ENCODE data around the gene ZNF385A.

Gene ZNF385A

DNA sequence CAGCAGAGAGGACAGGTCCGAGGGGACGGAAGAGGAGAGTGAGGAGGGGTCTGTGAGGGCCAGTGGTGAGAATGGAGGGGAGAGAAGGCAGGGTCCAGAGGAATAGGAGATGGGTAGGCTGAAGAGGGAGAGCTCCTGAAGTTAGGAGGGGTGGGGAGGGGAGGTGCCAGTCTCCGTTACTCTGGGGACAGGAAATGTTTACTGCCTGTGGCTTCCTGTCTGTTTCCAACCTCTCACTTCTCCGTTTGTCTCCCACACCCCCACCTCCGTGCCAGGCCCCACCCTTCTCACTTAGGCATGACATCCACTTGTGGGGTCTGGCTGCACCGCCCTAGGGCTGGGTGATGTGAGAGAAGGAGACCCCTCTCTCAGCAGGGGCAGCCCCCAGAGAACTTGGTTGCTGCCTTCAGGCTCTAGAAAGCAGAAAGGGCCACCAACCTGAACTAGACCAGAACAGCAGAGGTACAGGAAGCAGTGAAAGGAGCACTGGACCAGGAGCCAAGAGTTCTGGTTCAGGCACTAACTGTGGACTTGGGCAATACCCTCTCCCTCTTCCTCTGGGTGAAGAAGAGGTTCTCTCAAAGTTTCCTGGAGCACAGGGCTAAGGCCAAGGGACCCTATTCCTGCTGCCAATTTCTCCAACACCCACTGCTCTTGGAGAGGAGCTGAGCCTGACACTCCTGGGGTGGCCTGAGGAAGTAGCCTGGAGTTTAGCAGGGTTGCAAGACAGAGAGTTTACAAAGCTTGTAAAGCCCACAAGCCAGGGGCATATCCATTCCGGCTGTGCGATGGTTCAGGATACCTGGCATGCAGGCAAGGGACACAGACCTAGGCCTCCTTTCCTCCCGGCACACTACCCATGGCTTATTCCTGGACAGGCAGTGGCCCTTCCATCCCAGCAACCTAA lies 29.0 kb upstream of the ZNF385A start:
- TF ChIP-seq ZFP3 (CRISPR knock-in tag; IDR thresholded peaks at IDR 0.05) (no peak), CSDC2 (CRISPR knock-in tag; IDR thresholded peaks at IDR 0.05) (no peak), ZC3H10 (CRISPR knock-in tag; IDR thresholded peaks at IDR 0.05) (no peak), ZNF565 (CRISPR knock-in tag; conservative IDR thresholded peaks at IDR 0.05; ENCODE audit: low read depth) (no peak)
- TF ChIP-seq, protein P1, sequence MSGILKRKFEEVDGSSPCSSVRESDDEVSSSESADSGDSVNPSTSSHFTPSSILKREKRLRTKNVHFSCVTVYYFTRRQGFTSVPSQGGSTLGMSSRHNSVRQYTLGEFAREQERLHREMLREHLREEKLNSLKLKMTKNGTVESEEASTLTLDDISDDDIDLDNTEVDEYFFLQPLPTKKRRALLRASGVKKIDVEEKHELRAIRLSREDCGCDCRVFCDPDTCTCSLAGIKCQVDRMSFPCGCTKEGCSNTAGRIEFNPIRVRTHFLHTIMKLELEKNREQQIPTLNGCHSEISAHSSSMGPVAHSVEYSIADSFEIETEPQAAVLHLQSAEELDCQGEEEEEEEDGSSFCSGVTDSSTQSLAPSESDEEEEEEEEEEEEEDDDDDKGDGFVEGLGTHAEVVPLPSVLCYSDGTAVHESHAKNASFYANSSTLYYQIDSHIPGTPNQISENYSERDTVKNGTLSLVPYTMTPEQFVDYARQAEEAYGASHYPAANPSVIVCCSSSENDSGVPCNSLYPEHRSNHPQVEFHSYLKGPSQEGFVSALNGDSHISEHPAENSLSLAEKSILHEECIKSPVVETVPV (CRISPR knock-in tag; IDR thresholded peaks at IDR 0.05) = no peak
- 0 out of 3 replicates have a peak, but pooled peaks have one; percentile 8 for ATAC-seq

DNA sequence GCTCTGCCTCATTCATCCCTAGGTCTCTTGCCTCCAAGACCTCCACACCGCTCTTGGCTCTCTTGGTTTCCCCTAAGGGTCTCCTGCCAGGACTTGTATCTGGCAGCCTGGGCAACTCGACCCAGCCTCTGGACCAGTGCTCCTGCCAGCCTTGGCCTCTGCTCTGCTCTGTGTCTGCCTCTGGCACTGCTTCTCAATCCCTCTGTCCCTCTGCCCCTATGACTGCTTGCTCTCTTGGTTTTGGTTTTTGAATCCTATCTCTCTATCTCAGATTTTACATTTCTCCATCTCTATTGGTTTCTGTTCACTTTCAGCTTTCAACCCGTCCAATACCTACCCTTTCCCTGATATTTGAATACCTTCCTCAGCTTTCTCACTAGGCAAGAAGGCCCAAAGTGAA lies 28.3 kb upstream of the ZNF385A start:
- ATAC-seq = peak; percentile 11
- TF ChIP-seq ZFP3 (CRISPR knock-in tag; IDR thresholded peaks at IDR 0.05) = no peak
- TF ChIP-seq, protein P2, sequence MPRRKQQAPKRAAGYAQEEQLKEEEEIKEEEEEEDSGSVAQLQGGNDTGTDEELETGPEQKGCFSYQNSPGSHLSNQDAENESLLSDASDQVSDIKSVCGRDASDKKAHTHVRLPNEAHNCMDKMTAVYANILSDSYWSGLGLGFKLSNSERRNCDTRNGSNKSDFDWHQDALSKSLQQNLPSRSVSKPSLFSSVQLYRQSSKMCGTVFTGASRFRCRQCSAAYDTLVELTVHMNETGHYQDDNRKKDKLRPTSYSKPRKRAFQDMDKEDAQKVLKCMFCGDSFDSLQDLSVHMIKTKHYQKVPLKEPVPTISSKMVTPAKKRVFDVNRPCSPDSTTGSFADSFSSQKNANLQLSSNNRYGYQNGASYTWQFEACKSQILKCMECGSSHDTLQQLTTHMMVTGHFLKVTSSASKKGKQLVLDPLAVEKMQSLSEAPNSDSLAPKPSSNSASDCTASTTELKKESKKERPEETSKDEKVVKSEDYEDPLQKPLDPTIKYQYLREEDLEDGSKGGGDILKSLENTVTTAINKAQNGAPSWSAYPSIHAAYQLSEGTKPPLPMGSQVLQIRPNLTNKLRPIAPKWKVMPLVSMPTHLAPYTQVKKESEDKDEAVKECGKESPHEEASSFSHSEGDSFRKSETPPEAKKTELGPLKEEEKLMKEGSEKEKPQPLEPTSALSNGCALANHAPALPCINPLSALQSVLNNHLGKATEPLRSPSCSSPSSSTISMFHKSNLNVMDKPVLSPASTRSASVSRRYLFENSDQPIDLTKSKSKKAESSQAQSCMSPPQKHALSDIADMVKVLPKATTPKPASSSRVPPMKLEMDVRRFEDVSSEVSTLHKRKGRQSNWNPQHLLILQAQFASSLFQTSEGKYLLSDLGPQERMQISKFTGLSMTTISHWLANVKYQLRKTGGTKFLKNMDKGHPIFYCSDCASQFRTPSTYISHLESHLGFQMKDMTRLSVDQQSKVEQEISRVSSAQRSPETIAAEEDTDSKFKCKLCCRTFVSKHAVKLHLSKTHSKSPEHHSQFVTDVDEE (CRISPR knock-in tag; IDR thresholded peaks at IDR 0.05) = no peak
- TF ChIP-seq, protein P3, sequence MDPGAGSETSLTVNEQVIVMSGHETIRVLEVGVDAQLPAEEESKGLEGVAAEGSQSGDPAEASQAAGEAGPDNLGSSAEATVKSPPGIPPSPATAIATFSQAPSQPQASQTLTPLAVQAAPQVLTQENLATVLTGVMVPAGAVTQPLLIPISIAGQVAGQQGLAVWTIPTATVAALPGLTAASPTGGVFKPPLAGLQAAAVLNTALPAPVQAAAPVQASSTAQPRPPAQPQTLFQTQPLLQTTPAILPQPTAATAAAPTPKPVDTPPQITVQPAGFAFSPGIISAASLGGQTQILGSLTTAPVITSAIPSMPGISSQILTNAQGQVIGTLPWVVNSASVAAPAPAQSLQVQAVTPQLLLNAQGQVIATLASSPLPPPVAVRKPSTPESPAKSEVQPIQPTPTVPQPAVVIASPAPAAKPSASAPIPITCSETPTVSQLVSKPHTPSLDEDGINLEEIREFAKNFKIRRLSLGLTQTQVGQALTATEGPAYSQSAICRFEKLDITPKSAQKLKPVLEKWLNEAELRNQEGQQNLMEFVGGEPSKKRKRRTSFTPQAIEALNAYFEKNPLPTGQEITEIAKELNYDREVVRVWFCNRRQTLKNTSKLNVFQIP (CRISPR knock-in tag; IDR thresholded peaks at IDR 0.05; ENCODE audit: borderline replicate concordance, low read depth) = no peak
- TF ChIP-seq RARB (CRISPR knock-in tag; IDR thresholded peaks at IDR 0.05) = no peak
- TF ChIP-seq ZFP30 (CRISPR knock-in tag; IDR thresholded peaks at IDR 0.05) = no peak
- TF ChIP-seq BACH2 (CRISPR knock-in tag; IDR thresholded peaks at IDR 0.05; ENCODE audit: borderline replicate concordance) = no peak
- TF ChIP-seq ISL1 (CRISPR knock-in tag; IDR thresholded peaks at IDR 0.05) = no peak
- TF ChIP-seq TOX (CRISPR knock-in tag; IDR thresholded peaks at IDR 0.05; ENCODE audit: borderline replicate concordance) = no peak
- no peak for TF ChIP-seq ZNF565 (CRISPR knock-in tag; conservative IDR thresholded peaks at IDR 0.05; ENCODE audit: low read depth)
- TF ChIP-seq SNAI2 (CRISPR knock-in tag; IDR thresholded peaks at IDR 0.05) = no peak
- TF ChIP-seq ESRRG (CRISPR knock-in tag; IDR thresholded peaks at IDR 0.05) = no peak
- no peak for TF ChIP-seq ARNTL (CRISPR knock-in tag; IDR thresholded peaks at IDR 0.05; ENCODE audit: borderline replicate concordance, low read depth)
- TF ChIP-seq, protein P4, sequence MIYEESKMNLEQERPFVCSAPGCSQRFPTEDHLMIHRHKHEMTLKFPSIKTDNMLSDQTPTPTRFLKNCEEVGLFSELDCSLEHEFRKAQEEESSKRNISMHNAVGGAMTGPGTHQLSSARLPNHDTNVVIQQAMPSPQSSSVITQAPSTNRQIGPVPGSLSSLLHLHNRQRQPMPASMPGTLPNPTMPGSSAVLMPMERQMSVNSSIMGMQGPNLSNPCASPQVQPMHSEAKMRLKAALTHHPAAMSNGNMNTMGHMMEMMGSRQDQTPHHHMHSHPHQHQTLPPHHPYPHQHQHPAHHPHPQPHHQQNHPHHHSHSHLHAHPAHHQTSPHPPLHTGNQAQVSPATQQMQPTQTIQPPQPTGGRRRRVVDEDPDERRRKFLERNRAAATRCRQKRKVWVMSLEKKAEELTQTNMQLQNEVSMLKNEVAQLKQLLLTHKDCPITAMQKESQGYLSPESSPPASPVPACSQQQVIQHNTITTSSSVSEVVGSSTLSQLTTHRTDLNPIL (CRISPR knock-in tag; IDR thresholded peaks at IDR 0.05; ENCODE audit: low read depth) = no peak
- TF ChIP-seq OSR1 (CRISPR knock-in tag; IDR thresholded peaks at IDR 0.05) = no peak
- no peak for TF ChIP-seq GLIS3 (CRISPR knock-in tag; IDR thresholded peaks at IDR 0.05)
- TF ChIP-seq PPARA (CRISPR knock-in tag; IDR thresholded peaks at IDR 0.05; ENCODE audit: borderline replicate concordance) = no peak
- TF ChIP-seq, protein P5, sequence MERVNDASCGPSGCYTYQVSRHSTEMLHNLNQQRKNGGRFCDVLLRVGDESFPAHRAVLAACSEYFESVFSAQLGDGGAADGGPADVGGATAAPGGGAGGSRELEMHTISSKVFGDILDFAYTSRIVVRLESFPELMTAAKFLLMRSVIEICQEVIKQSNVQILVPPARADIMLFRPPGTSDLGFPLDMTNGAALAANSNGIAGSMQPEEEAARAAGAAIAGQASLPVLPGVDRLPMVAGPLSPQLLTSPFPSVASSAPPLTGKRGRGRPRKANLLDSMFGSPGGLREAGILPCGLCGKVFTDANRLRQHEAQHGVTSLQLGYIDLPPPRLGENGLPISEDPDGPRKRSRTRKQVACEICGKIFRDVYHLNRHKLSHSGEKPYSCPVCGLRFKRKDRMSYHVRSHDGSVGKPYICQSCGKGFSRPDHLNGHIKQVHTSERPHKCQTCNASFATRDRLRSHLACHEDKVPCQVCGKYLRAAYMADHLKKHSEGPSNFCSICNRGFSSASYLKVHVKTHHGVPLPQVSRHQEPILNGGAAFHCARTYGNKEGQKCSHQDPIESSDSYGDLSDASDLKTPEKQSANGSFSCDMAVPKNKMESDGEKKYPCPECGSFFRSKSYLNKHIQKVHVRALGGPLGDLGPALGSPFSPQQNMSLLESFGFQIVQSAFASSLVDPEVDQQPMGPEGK (CRISPR knock-in tag; IDR thresholded peaks at IDR 0.05; ENCODE audit: borderline replicate concordance) = no peak
- TF ChIP-seq TCF4 (CRISPR knock-in tag; IDR thresholded peaks at IDR 0.05; ENCODE audit: borderline replicate concordance) = no peak
- TF ChIP-seq, protein P1 (CRISPR knock-in tag; IDR thresholded peaks at IDR 0.05) = no peak

Measured in SK-N-SH treated with all-trans-retinoic acid at 6 μM for 48 hours (cell line).